ENCODE measurements around the gene USP17L25. TPM values are rescaled to one million over a fixed set of nuclear protein-coding genes. Genes with fewer than 3 reads are reported as not detected.
"Not testable (repeated sequence)": the region's sequence is repeated elsewhere in the genome, so short reads cannot be mapped to it uniquely, and the experiment has no call there.

The USP17L25 gene, protein sequence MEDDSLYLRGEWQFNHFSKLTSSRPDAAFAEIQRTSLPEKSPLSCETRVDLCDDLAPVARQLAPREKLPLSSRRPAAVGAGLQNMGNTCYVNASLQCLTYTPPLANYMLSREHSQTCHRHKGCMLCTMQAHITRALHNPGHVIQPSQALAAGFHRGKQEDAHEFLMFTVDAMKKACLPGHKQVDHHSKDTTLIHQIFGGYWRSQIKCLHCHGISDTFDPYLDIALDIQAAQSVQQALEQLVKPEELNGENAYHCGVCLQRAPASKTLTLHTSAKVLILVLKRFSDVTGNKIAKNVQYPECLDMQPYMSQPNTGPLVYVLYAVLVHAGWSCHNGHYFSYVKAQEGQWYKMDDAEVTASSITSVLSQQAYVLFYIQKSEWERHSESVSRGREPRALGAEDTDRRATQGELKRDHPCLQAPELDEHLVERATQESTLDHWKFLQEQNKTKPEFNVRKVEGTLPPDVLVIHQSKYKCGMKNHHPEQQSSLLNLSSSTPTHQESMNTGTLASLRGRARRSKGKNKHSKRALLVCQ
- not detected in 2 replicates for total RNA-seq

GRCh38 chr4:9329611-9330010, at the start of gene USP17L25:
TSS of gene USP17L25 (plus strand) at chr4:9329911. CDS start at chr4:9329911, 0 bp downstream.
- DNase-seq (ENCODE audit: low read depth in 2 of 2): not testable (repeated sequence)

DNA sequence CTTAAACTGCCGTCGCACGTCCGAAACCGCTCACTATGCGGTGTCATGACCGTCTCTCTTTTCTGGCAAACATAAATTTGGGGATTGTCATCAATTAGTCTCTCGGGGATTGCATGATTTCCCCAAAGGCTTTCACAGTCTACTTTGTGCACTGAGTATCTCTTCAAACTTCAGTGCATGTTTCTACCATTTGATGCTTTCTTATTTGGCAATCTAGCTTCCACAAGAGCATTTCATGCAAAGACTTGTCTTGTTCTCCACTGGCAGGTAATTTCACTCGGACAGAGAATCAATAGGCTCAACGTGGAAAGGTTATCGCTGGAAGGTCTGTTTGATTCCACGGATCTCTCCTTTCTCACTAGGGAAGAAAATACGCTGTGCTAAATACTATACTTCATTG, 5.5 kb upstream of the USP17L25 start:
- not testable (repeated sequence) for DNase-seq (ENCODE audit: low read depth in 2 of 2)

DNA sequence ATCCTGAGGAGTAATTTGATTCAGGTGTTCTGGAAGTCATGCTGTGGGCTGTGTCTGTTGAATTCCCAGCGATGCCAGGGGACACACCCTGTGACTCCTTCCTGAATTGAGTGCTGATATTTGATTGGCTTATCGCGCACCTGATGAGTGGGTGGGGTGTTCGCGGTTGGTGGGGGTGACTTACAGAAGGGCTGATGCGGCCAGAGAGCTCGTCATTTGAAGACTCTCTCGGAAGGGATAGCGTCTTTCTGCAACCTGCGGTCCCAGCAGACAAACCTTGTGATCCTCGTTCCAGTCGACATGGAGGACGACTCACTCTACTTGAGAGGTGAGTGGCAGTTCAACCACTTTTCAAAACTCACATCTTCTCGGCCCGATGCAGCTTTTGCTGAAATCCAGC, 4.8 kb upstream of the USP17L25 start, which contains the start of gene USP17L24:
TSS of gene USP17L24 (plus strand) at position 301 of the 400 bp plus-strand sequence. CDS start at position 301, 0 bp downstream.
- not testable (repeated sequence) for DNase-seq (ENCODE audit: low read depth in 2 of 2)

- DNase-seq (ENCODE audit: low read depth in 2 of 2): not testable (repeated sequence)
Measured at GRCh38 chr4:9334358-9334757, 4.6 kb downstream of the USP17L25 start, which contains the start of gene USP17L26. TSS of gene USP17L26 (plus strand) at chr4:9334658. CDS start at chr4:9334658, 0 bp downstream.

DNA sequence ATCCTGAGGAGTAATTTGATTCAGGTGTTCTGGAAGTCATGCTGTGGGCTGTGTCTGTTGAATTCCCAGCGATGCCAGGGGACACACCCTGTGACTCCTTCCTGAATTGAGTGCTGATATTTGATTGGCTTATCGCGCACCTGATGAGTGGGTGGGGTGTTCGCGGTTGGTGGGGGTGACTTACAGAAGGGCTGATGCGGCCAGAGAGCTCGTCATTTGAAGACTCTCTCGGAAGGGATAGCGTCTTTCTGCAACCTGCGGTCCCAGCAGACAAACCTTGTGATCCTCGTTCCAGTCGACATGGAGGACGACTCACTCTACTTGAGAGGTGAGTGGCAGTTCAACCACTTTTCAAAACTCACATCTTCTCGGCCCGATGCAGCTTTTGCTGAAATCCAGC, 9.4 kb downstream of the USP17L25 start, which contains the start of gene USP17L5:
TSS of gene USP17L5 (plus strand) at position 301 of the 400 bp plus-strand sequence. CDS start at position 301, 0 bp downstream.
- not testable (repeated sequence) for DNase-seq (ENCODE audit: low read depth in 2 of 2)

DNA sequence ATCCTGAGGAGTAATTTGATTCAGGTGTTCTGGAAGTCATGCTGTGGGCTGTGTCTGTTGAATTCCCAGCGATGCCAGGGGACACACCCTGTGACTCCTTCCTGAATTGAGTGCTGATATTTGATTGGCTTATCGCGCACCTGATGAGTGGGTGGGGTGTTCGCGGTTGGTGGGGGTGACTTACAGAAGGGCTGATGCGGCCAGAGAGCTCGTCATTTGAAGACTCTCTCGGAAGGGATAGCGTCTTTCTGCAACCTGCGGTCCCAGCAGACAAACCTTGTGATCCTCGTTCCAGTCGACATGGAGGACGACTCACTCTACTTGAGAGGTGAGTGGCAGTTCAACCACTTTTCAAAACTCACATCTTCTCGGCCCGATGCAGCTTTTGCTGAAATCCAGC, 14.1 kb downstream of the USP17L25 start, which contains the start of gene USP17L27:
TSS of gene USP17L27 (plus strand) at position 301 of the 400 bp plus-strand sequence. CDS start at position 301, 0 bp downstream.
- DNase-seq (ENCODE audit: low read depth in 2 of 2): not testable (repeated sequence)

DNA sequence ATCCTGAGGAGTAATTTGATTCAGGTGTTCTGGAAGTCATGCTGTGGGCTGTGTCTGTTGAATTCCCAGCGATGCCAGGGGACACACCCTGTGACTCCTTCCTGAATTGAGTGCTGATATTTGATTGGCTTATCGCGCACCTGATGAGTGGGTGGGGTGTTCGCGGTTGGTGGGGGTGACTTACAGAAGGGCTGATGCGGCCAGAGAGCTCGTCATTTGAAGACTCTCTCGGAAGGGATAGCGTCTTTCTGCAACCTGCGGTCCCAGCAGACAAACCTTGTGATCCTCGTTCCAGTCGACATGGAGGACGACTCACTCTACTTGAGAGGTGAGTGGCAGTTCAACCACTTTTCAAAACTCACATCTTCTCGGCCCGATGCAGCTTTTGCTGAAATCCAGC, 18.9 kb downstream of the USP17L25 start, which contains the start of gene USP17L28:
TSS of gene USP17L28 (plus strand) at position 301 of the 400 bp plus-strand sequence. CDS start at position 301, 0 bp downstream.
- DNase-seq (ENCODE audit: low read depth in 2 of 2): not testable (repeated sequence)

GRCh38 chr4:9350866-9351265, 21.2 kb downstream of the USP17L25 start:
- DNase-seq (ENCODE audit: low read depth in 2 of 2): not testable (repeated sequence)

DNA sequence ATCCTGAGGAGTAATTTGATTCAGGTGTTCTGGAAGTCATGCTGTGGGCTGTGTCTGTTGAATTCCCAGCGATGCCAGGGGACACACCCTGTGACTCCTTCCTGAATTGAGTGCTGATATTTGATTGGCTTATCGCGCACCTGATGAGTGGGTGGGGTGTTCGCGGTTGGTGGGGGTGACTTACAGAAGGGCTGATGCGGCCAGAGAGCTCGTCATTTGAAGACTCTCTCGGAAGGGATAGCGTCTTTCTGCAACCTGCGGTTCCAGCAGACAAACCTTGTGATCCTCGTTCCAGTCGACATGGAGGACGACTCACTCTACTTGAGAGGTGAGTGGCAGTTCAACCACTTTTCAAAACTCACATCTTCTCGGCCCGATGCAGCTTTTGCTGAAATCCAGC, 23.6 kb downstream of the USP17L25 start, which contains the start of gene USP17L29:
TSS of gene USP17L29 (plus strand) at position 301 of the 400 bp plus-strand sequence. CDS start at position 301, 0 bp downstream.
- DNase-seq (ENCODE audit: low read depth in 2 of 2): not testable (repeated sequence)

GRCh38 chr4:9362829-9363228, 33.1 kb downstream of the USP17L25 start, which contains the start of gene USP17L30:
TSS of gene USP17L30 (plus strand) at chr4:9363129. CDS start at chr4:9363129, 0 bp downstream.
- DNase-seq (ENCODE audit: low read depth in 2 of 2): not testable (repeated sequence)

DNA sequence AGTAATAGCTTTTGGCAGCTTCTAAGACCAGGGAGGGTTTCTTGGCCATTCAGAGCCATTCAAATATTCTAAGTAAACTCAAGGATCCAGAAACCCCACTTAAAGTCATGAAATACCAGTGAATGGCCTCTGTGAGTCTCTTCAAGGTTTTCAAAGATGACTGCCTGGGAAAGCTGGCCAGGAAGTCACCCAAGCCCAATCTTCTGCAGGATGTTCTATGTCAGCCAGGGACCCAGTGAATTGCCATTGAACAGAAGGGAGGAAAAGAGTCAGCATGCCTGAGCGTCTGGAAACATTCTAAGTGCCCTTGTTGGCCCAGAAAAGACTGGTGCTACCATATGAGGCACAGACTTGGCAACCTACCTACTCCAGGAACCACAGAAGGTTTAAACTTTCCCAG, 50.2 kb downstream of the USP17L25 start:
- DNase-seq (ENCODE audit: low read depth in 2 of 2): not testable (repeated sequence)

Other genes with a start within 250 kb of the USP17L25 start
- not detected in 2 replicates for gene FAM90A26, start 159.5 kb upstream of the USP17L25 start, total RNA-seq
- gene USP17L10, start 119.3 kb upstream of the USP17L25 start, total RNA-seq: not detected in 2 replicates
- not detected in 2 replicates for gene USP17L11, start 114.5 kb upstream of the USP17L25 start, total RNA-seq
- not detected in 2 replicates for gene USP17L12, start 109.8 kb upstream of the USP17L25 start, total RNA-seq
- gene USP17L13, start 105.0 kb upstream of the USP17L25 start, total RNA-seq: not detected in 2 replicates
- gene USP17L15, start 95.5 kb upstream of the USP17L25 start, total RNA-seq: not detected in 2 replicates
- not detected in 2 replicates for gene USP17L17, start 86.0 kb upstream of the USP17L25 start, total RNA-seq
- not detected in 2 replicates for gene USP17L18, start 81.3 kb upstream of the USP17L25 start, total RNA-seq
- not detected in 2 replicates for gene USP17L19, start 76.5 kb upstream of the USP17L25 start, total RNA-seq
- not detected in 2 replicates for gene USP17L20, start 71.8 kb upstream of the USP17L25 start, total RNA-seq
- gene USP17L21, start 67.0 kb upstream of the USP17L25 start, total RNA-seq: not detected in 2 replicates
- not detected in 2 replicates for gene USP17L22, start 62.3 kb upstream of the USP17L25 start, total RNA-seq
- gene USP17L24, start 4.7 kb upstream of the USP17L25 start, total RNA-seq: not detected in 2 replicates
- gene USP17L26, start 4.7 kb downstream of the USP17L25 start, total RNA-seq: not detected in 2 replicates
- gene USP17L5, start 9.5 kb downstream of the USP17L25 start, total RNA-seq: not detected in 2 replicates
- gene USP17L27, start 14.2 kb downstream of the USP17L25 start, total RNA-seq: not detected in 2 replicates
- gene USP17L28, start 19.0 kb downstream of the USP17L25 start, total RNA-seq: not detected in 2 replicates
- not detected in 2 replicates for gene USP17L29, start 23.7 kb downstream of the USP17L25 start, total RNA-seq
- not detected in 2 replicates for gene USP17L30, start 33.2 kb downstream of the USP17L25 start, total RNA-seq
- gene DEFB131A, start 114.5 kb downstream of the USP17L25 start, total RNA-seq: not detected in 2 replicates

Measured in dermis microvascular lymphatic vessel endothelial cell (primary cell).